C4-2B (cell line): Measurements from ENCODE around the gene SNCA.

Experiments
- CTCF ChIP-seq: fragments of 450-650 bp; conservative IDR thresholded peaks from 2 replicates; pipeline ENCODE4 v1.5.1; 2017; ENCODE audit warnings: mild to moderate bottlenecking
- ZFX ChIP-seq: fragments of 450-650 bp; IDR thresholded peaks from 2 replicates; pipeline ENCODE4 v1.6.1; 2017

GRCh38 chr4:89707467-89707866 is 129.5 kb downstream of the SNCA start:
- TF ChIP-seq CTCF (no peak), ZFX (no peak)
